Suppressor macrophage treated with lipopolysaccharide for 4 hours (primary cell): ENCODE data around the gene MAP3K5.
"Not testable (repeated sequence)": the region's sequence is repeated elsewhere in the genome, so short reads cannot be mapped to it uniquely, and the experiment has no call there.

Experiments
- DNase-seq: peaks from one replicate; pipeline ENCODE4 v3.0.0-alpha.2; 2020

The MAP3K5 gene, protein sequence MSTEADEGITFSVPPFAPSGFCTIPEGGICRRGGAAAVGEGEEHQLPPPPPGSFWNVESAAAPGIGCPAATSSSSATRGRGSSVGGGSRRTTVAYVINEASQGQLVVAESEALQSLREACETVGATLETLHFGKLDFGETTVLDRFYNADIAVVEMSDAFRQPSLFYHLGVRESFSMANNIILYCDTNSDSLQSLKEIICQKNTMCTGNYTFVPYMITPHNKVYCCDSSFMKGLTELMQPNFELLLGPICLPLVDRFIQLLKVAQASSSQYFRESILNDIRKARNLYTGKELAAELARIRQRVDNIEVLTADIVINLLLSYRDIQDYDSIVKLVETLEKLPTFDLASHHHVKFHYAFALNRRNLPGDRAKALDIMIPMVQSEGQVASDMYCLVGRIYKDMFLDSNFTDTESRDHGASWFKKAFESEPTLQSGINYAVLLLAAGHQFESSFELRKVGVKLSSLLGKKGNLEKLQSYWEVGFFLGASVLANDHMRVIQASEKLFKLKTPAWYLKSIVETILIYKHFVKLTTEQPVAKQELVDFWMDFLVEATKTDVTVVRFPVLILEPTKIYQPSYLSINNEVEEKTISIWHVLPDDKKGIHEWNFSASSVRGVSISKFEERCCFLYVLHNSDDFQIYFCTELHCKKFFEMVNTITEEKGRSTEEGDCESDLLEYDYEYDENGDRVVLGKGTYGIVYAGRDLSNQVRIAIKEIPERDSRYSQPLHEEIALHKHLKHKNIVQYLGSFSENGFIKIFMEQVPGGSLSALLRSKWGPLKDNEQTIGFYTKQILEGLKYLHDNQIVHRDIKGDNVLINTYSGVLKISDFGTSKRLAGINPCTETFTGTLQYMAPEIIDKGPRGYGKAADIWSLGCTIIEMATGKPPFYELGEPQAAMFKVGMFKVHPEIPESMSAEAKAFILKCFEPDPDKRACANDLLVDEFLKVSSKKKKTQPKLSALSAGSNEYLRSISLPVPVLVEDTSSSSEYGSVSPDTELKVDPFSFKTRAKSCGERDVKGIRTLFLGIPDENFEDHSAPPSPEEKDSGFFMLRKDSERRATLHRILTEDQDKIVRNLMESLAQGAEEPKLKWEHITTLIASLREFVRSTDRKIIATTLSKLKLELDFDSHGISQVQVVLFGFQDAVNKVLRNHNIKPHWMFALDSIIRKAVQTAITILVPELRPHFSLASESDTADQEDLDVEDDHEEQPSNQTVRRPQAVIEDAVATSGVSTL (N-terminal part only)

DNA sequence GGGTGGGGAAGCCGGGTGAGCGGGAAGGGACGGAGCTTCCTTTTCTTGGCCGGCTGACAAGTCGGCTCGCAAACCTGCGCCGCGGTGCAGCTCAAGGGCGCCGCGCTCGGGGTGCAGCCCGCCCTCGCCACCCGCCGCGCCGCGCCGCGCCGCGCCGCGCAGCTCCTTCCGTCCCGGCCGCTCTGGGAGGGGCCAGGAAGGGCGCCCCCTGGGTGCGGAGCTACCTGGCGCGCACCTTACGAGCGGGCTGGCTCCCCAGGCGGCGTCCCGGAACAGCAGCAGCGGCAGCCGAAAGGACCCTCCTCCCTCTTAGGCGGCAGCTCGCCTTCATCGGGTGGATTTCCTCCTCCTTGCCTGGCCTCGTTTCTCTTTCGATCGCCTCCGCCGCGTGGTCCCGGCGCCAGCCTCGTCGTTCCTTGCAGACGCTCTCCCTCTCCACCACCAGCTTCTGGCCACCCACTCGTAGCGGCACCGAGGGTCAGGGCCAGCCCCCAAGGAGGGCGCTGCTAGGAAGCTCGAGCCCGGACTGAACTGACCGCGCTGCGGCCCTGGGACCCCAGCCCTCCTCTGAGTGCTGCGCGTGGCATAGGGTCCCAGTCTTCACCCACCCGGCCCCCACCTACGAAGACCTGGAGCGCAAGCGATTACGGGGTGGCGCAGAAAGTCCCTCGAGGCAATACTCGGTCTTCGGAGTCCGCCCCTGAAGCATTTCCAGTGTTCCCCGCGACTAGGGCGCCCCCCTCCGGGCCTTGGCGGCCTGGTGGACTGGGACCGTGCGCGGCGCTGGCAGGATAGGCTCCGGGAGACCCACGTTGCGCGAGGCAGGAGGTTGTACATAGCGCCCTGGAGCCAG lies at the start of gene MAP3K5:
Gene MAP3K5 (minus strand): TSS at position 68 of the 853 bp plus-strand sequence. CDS start 320 bp downstream, outside the sequence.
- DNase-seq = peak; percentile 95

DNA sequence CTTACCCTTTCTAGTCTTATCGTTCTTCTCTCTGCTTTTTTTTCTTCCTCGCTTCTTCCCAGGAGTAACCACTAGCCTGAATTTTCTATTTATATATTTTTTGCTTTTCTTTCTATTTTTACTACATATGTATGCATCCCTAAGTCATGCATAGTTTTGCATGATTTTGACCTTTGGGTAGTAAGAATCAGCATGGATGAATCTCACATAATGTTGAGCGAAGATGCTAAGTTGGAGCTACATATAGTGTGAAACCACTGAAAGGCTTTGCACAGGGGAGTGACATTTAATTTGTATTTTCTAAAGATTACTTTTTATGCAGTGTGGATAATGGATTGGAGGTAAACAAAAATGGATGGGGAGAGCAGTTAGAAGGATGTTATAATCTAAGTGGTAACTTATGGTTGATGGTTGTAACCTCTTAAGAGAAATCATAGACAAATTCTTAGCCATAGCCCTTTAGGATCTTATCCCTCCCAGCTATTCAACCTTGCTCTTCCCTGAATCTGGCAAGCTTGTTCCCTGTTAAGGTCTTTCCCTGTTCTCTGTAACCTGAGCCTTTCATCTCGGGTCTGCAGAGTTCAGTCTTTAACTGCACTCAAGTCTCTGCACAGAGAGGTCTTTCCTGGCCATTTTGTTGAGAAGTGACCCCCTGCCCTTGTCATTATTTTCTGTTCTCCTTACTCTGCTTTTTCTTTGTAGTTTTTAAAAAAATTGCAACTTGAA lies 48.2 kb upstream of the MAP3K5 start:
- no peak for DNase-seq

- DNase-seq = no peak
These were observed 39.7 kb upstream of the MAP3K5 start for GRCh38 chr6:136831873-136832562.

GRCh38 chr6:136826216-136826615 lies 33.9 kb upstream of the MAP3K5 start:
- DNase-seq = no peak

DNA sequence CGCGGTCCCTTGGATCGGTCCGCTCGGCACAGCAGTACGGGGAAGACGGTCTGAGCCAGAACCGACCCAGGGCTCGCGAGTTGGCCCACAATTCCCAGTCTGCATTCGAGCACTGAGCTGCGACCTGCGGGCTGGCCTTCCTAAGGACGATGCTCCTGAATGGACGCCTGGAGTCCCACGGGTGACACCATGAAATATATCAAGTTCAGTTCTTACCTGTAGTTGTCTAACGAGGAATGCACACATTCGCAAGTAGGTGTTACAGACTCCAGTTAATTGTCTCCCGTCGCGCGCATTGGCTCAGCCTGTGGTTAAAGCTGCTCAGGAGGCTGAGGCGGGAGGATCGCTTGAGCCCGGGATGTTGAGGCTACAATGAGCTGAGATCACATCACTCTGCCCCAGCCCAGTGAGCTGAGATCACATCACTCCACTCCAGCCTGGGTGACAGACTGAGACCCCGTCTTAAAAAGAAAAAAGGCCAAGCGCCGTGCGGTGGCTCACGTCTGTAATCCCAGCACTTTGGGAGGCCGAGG lies 30.9 kb upstream of the MAP3K5 start:
- no peak for DNase-seq

GRCh38 chr6:136822376-136823127 lies 30.3 kb upstream of the MAP3K5 start, which contains the start of gene PEX7:
Gene PEX7 (plus strand): TSS chr6:136822592. CDS start chr6:136822666, 74 bp downstream.
- peak; percentile 93 for DNase-seq

DNA sequence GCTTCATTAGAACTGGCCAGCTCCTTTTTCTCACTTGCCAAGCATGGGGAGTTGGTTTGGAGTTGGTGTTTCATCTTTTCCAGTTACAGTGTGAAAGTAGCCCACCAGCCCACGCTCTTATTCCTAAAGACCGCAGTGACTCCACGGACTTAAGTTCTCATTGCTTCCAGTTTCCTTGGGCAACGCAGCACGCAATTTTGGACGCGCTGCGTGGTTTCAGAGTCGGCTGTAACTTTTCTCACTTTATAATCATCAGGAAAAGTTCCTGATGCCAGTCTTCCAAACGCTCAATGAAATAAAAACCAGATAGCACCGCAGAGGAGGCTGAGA lies 29.7 kb upstream of the MAP3K5 start:
- peak; percentile 78 for DNase-seq

DNA sequence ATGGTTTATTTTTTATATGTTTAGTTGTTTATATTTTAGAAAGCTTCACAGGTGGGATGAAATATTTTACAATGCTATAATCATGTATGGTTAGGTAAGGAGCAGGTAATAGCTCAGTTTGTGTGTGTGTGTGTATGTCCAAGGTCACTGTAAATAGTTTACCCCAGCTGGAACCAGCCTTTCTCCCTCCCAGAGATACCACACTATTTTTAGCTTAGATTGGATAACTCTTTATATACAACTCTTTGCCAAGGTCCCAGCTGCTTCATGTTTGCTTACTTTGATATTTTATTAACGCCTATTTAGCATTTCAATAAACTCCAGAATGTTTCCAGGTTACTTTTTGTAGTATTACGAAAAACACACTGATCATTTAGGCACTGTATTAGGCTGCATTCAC lies 28.3 kb upstream of the MAP3K5 start:
- DNase-seq = no peak

GRCh38 chr6:136816656-136817055 lies 24.4 kb upstream of the MAP3K5 start:
- DNase-seq = no peak

DNA sequence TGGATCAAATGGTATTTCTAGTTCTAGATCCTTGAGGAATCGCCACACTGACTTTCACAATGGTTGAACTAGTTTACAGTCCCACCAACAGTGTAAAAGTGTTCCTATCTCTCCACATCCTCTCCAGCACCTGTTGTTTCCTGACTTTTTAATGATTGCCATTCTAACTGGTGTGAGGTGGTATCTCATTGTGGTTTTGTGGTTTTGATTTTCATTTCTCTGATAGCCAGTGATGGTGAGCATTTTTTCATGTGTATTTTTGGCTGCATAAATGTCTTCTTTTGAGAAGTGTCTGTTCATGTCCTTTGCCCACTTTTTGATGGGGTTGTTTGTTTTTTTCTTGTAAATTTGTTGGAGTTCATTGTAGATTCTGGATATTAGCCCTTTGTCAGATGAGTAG lies 23.3 kb upstream of the MAP3K5 start:
- DNase-seq = not testable (repeated sequence)

DNA sequence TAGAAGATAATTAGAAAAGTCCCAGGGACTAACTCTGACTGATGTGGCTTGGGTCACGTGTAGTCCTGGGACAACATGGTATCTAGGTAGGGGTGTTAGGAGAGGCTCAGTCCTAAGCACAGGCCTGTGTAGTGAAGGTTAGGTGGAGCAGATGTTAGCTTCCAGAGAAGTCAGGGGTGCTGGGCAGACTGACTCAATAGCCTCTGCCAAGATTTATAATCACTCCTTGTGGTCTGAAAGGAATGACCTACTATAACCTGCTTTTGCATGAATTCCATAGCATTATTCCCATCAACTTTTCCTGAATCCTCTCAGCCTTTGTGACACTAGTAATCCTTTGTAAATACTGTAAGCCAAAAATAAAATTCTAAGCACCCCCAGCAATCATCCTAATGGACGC lies 19.9 kb upstream of the MAP3K5 start:
- no peak for DNase-seq

DNA sequence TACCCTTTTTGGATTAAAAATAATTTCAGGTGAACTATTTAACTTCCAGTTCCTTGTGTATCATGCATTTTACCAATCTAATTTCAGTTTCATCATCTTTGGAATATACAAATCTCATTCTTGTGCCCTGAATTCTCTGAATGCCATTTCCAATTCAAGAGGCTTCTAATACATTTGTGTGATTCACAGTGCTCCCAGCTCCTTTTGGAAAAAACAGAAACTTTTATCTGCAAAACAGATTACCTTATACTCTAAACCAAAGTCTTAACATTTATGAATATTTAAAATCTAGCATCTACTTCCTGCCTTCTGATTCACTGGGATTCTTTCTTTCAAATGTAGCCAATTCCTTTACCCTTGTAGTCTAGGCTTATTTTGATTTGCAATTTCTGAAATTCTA lies 19.0 kb upstream of the MAP3K5 start:
- DNase-seq = no peak

DNA sequence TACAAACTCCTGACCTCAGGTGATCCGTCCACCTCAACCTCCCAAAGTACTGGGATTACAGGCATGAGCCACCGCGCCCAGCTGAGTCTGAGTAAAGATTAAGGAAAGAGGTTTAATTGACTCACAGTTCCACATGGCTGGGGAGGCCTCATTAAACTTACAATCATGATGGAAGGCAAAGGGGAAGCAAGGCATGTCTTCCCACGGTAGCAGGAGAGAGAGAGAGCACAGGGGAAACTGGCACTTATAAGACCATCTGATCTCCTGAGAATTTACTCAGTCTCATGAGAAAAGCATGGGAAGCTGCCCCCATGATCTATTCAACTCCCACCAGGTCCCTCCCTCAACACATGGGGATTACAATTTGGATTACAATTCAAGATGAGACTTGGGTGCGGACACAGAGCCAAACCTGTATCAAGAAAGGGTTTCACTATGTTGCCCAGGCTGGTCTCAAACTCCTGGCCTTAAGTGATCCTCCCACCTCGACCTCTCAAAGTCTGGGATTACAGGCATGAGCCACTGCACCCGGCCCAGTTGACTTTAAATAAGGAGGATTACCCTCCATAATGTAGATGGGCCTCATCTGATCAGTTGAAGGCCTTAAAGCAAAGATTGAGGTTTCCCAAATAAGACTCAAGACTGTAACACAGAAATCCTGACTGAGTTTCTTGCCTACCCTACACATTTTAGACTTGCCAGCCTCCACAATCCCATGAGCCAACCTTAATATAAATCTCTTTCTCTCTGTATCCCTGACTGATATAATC lies 17.0 kb upstream of the MAP3K5 start:
- DNase-seq = no peak

DNA sequence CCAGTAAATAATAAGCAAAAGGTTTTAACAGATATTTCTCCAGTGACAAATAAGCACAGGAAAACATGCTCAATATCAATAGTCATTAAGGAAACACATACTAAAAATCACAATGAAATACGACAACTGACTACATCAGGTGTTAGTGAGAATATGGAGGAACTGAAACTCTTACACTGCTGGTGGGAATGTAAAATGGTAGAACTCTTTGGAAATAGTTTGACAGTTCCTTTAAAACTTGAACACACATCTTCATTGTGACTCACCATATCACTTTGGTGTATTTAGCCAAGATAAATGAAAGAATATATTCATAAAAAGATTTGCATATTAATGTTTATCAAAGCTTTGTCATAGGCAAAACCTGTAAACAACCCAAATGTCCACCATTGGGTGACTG lies 11.3 kb upstream of the MAP3K5 start:
- DNase-seq = peak; percentile 23

DNA sequence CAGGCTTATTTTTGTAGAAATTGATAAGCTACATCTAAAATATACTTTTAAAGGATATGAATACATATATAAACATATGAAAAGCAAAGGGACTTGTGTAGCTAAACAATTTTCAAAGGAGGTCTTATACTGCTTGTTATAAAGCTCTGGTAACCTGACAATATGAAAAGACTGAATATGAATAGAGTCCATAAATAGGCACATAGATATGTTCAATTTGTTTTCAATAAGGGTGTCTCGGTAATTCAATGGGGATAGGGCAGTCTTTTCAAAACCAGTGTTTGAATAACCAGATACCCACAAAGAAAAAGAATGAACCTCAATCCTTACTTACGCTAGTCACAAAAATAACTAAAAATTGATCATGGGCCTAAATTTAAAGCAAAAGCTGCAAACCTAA lies 9.3 kb upstream of the MAP3K5 start:
- DNase-seq = no peak

- DNase-seq = no peak
These were observed 5.8 kb upstream of the MAP3K5 start for GRCh38 chr6:136798044-136798443.

- DNase-seq = no peak
These were observed 3.7 kb upstream of the MAP3K5 start for GRCh38 chr6:136795996-136796395.

DNA sequence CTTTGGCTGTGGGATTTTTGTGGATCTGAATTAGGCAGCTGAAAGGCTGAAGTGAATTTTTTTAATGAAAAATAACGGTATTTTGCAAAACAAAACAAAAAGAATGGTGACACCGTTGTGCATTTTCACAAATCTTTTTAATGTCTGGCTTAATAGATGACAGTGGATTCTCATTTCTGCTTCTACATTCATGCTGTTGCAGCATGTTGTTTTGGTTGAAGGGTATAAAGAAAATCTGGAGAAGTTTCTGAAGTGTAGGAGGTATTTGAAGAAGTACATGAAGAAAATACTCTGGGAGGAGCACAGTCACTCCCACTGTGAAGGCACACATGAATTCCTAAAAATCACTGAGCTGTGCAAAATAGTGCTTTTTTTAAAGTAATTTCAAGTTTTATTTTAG lies 3.1 kb upstream of the MAP3K5 start:
- DNase-seq = peak; percentile 28

- peak; percentile 60 for DNase-seq
These were observed 1.1 kb upstream of the MAP3K5 start for GRCh38 chr6:136793363-136793762.
